HepG2 (cell line): ENCODE measurements around the gene HEPACAM. TPM values are rescaled to one million over a fixed set of nuclear protein-coding genes. Genes with fewer than 3 reads are reported as not detected.
A peak's percentile ranks its signal among the peaks of the same experiment; 100 is the strongest.

Experiments used
- ARID4A ChIP-seq: sonication (generic); formaldehyde crosslinking; IDR thresholded peaks from 2 replicates; pipeline ENCODE4 v1.5.0; 2020; ENCODE audit warnings: mild to moderate bottlenecking, missing genetic modification reagents, borderline replicate concordance
- DMAP1 ChIP-seq: IDR thresholded peaks from 2 replicates; pipeline ENCODE4 v1.6.1; 2016
- ELF4 ChIP-seq: sonication (generic); formaldehyde crosslinking; IDR thresholded peaks from 2 replicates; pipeline ENCODE4 v1.5.0; 2020; ENCODE audit warnings: missing genetic modification reagents, mild to moderate bottlenecking, moderate library complexity, borderline replicate concordance
- FLYWCH1 ChIP-seq: sonication (generic); formaldehyde crosslinking; IDR thresholded peaks from 2 replicates; pipeline ENCODE4 v1.8.1; 2023; ENCODE audit warnings: mild to moderate bottlenecking, missing genetic modification reagents
- KLF11 ChIP-seq: IDR thresholded peaks from 2 replicates; pipeline ENCODE4 v1.6.1; 2016; ENCODE audit warnings: missing compliant biosample characterization
- KLF13 ChIP-seq: sonication (generic); formaldehyde crosslinking; IDR thresholded peaks from 2 replicates; pipeline ENCODE4 v1.4.0; 2020; ENCODE audit warnings: mild to moderate bottlenecking, missing genetic modification reagents
- MAFF ChIP-seq: IDR thresholded peaks from 2 replicates; pipeline ENCODE4 v1.6.1; 2011; ENCODE audit warnings: low read depth, low read length, improper control_type of control experiment
- MTF1 ChIP-seq: sonication (generic); formaldehyde crosslinking; IDR thresholded peaks from 2 replicates; pipeline ENCODE4 v1.5.0; 2020; ENCODE audit warnings: missing genetic modification reagents
- PAXIP1 ChIP-seq: sonication (generic); formaldehyde crosslinking; conservative IDR thresholded peaks from 2 replicates; pipeline ENCODE4 v1.4.0; 2020; ENCODE audit warnings: mild to moderate bottlenecking, missing genetic modification reagents, moderate library complexity
- PHF21A ChIP-seq: sonication (generic); formaldehyde crosslinking; IDR thresholded peaks from 2 replicates; pipeline ENCODE4 v1.5.0; 2020; ENCODE audit warnings: mild to moderate bottlenecking, missing genetic modification reagents
- PTBP1 ChIP-seq: fragments of 200-400 bp; formaldehyde crosslinking; IDR thresholded peaks from 2 replicates; pipeline ENCODE4 v1.6.1; 2018; ENCODE audit warnings: low read length, low read depth; ENCODE audit not compliant: poor library complexity, severe bottlenecking
- RNF2 ChIP-seq: fragments of 450-650 bp; conservative IDR thresholded peaks from 2 replicates; pipeline ENCODE4 v1.6.1; 2016; ENCODE audit warnings: low read depth
- SMARCE1 ChIP-seq: fragments of 450-650 bp; IDR thresholded peaks from 2 replicates; pipeline ENCODE4 v1.6.1; 2017; ENCODE audit warnings: borderline replicate concordance
- TCF7 ChIP-seq: sonication (generic); IDR thresholded peaks from 2 replicates; pipeline ENCODE4 v1.6.1; 2016; ENCODE audit warnings: antibody characterized with exemption, low read depth
- THAP11 ChIP-seq: IDR thresholded peaks from 2 replicates; pipeline ENCODE4 v1.6.1; 2016; ENCODE audit warnings: missing biosample characterization, missing genetic modification reagents
- YY1 ChIP-seq: IDR thresholded peaks from 2 replicates; pipeline ENCODE4 v1.6.1; 2011; ENCODE audit warnings: low read length, low read depth, moderate library complexity, mild to moderate bottlenecking; ENCODE audit not compliant: insufficient read depth, insufficient replicate concordance
- ZFP36L2 ChIP-seq: sonication (generic); formaldehyde crosslinking; IDR thresholded peaks from 2 replicates; pipeline ENCODE4 v1.4.0; 2020; ENCODE audit warnings: missing genetic modification reagents
- ZNF251 ChIP-seq: sonication (generic); formaldehyde crosslinking; IDR thresholded peaks from 2 replicates; pipeline ENCODE4 v1.9.0; 2021; ENCODE audit warnings: mild to moderate bottlenecking, missing genetic modification reagents
- ZNF343 ChIP-seq: sonication (generic); formaldehyde crosslinking; IDR thresholded peaks from 2 replicates; pipeline ENCODE4 v1.4.0; 2020; ENCODE audit warnings: mild to moderate bottlenecking, missing genetic modification reagents
- ZNF431 ChIP-seq: sonication (generic); formaldehyde crosslinking; IDR thresholded peaks from 2 replicates; pipeline ENCODE4 v1.9.0; 2022; ENCODE audit warnings: missing genetic modification reagents, low read depth, mild to moderate bottlenecking, borderline replicate concordance
- ZNF512 ChIP-seq: sonication (generic); formaldehyde crosslinking; IDR thresholded peaks from 2 replicates; pipeline ENCODE4 v1.4.0; 2020; ENCODE audit warnings: mild to moderate bottlenecking, missing genetic modification reagents
- ZNF678 ChIP-seq: sonication (generic); formaldehyde crosslinking; IDR thresholded peaks from 2 replicates; pipeline ENCODE4 v1.4.0; 2020; ENCODE audit warnings: mild to moderate bottlenecking, missing genetic modification reagents
- ZNF709 ChIP-seq: sonication (generic); formaldehyde crosslinking; IDR thresholded peaks from 2 replicates; pipeline ENCODE4 v1.5.0; 2020; ENCODE audit warnings: mild to moderate bottlenecking, missing genetic modification reagents
- ZNF879 ChIP-seq: sonication (generic); formaldehyde crosslinking; IDR thresholded peaks from 2 replicates; pipeline ENCODE4 v1.8.1; 2023; ENCODE audit warnings: missing genetic modification reagents
- polyA plus RNA-seq, 8 experiments: library from polyadenylated mRNA; depleted of rRNA in 3 of 8; stranded (reverse) in 7 of 8; unstranded in 1 of 8; fragments of >200 nt; fragmentation: Illumina TruSeq in 4 of 8; extraction: Trizol in 4 of 8; gene quantifications; 2 replicates each; pipeline versions ENCODE4 v1.2.1 to v1.2.3, GENCODE V29; 2011 to 2016; ENCODE audit warnings: low read depth in 4 of 8, missing spikeins in 1 of 8, mixed read lengths in 1 of 8; ENCODE audit not compliant: insufficient read depth in 1 of 8
- total RNA-seq, 5 experiments: library from RNA; depleted of rRNA; stranded (reverse); fragments of >200 nt; fragmentation: Illumina TruSeq; extraction: Trizol; gene quantifications; 2 replicates each; pipeline ENCODE4 v1.2.3, GENCODE V29; 2016; ENCODE audit warnings: low read depth in 1 of 5

The HEPACAM gene
- total and polyA plus RNA-seq, 2 of the 13 experiments (the other 11 are each of a cell fraction or from before 2014, with no cell fraction given) = 66.9 to 121 TPM

DNA sequence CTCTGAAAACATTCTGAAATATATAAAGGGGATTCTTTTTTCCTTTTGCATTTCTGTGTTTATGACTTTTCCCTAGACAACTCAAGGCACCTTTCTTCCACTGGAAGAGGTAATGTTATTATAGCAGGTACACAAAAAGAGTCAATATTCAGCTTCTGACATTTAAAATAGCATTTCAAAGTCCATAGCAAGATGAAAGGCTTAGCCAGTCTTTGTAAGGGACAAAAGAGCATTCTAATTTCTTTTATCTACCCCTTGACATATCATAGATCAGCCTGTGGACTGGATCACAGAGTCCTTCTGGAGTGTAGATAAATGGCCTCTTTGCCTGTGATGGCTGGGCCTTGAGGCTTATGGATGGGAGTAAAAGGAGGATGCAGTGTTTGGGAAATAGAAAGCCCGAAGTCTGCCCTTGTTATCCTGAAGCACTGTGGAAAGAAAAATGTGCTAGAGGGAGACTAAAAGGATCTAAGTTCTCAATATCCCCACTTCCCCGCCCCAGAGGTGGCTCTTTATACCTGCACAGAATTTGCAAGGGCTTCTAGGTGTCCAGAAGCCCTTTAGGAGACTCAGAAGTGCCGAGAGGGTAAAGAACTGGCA is 1.6 kb upstream of the HEPACAM start (continued):
- TF ChIP-seq ELF4 (no peak), ZNF343 (CRISPR knock-in tag) (no peak), PTBP1 (no peak), ZNF251 (no peak), KLF13 (no peak), ZNF431 (CRISPR knock-in tag) (no peak), FLYWCH1 (CRISPR knock-in tag) (no peak), MAFF (no peak), YY1 (peak; percentile 41), ZNF709 (CRISPR knock-in tag) (no peak), ZNF879 (CRISPR knock-in tag) (no peak), THAP11 (CRISPR knock-in tag) (no peak), PAXIP1 (peak; percentile 88), ZNF678 (CRISPR knock-in tag) (no peak), KLF11 (CRISPR knock-in tag) (no peak), PHF21A (peak; percentile 36; the same call in 1 of the 2 replicates), RNF2 (no peak), MTF1 (CRISPR knock-in tag) (no peak), SMARCE1 (no peak), ZFP36L2 (CRISPR knock-in tag) (no peak), ARID4A (CRISPR knock-in tag) (no peak), DMAP1 (no peak), ZNF512 (CRISPR knock-in tag) (no peak), TCF7 (peak; percentile 92)
